GM12878 (cell line): ENCODE results near the gene TGFB1.

Experiments used
- ASH2L ChIP-seq: fragments of 300-600, 200-600 bp; sonication (generic); IDR thresholded peaks from 2 replicates; pipeline ENCODE4 v1.6.1; 2017; ENCODE audit warnings: low read depth, mild to moderate bottlenecking, borderline replicate concordance
- CBX3 ChIP-seq: fragments of 200-600 bp; sonication (generic); IDR thresholded peaks from 2 replicates; pipeline ENCODE4 v1.6.1; 2016; ENCODE audit warnings: low read depth, borderline replicate concordance
- CEBPB ChIP-seq, 2 experiments: fragments of 150-350 bp in 1 of 2; IDR thresholded peaks; 2 replicates each; pipeline ENCODE4 v1.6.1; 2012 to 2014; ENCODE audit warnings: low read depth in 2 of 2, low read length in 2 of 2, borderline replicate concordance in 1 of 2, inconsistent platforms in 1 of 2
- ESRRA ChIP-seq: IDR thresholded peaks from 2 replicates; pipeline ENCODE4 v1.6.1; 2012; ENCODE audit warnings: mild to moderate bottlenecking, low read length, improper control_type of control experiment
- HCFC1 ChIP-seq: fragments of 150-350 bp; IDR thresholded peaks from 2 replicates; pipeline ENCODE4 v1.6.1; 2014; ENCODE audit warnings: low read length
- HDAC6 ChIP-seq: fragments of 200-600 bp; sonication (generic); IDR thresholded peaks from one replicate; pipeline ENCODE4 v1.8.0; 2017; ENCODE audit warnings: antibody characterized with exemption; ENCODE audit not compliant: unreplicated experiment
- NRF1 ChIP-seq: conservative IDR thresholded peaks from 2 replicates; pipeline ENCODE4 v1.6.1; 2011; ENCODE audit warnings: mild to moderate bottlenecking, low read depth, low read length, improper control_type of control experiment
- POLR2A ChIP-seq: IDR thresholded peaks from 2 replicates; pipeline ENCODE4 v1.6.1; 2011; ENCODE audit warnings: low read depth, mild to moderate bottlenecking, low read length
- TAF1 ChIP-seq: IDR thresholded peaks from 2 replicates; pipeline ENCODE4 v1.6.1; 2011; ENCODE audit warnings: mild to moderate bottlenecking, low read depth, low read length, borderline replicate concordance
- TCF12 ChIP-seq: IDR thresholded peaks from 2 replicates; pipeline ENCODE4 v1.6.1; 2011; ENCODE audit warnings: low read depth, mild to moderate bottlenecking, low read length
- ZNF24 ChIP-seq: fragments of 450-650 bp; IDR thresholded peaks from 2 replicates; pipeline ENCODE4 v1.6.1; 2017; ENCODE audit warnings: antibody characterized with exemption, mild to moderate bottlenecking
- TF ChIP-seq, protein P1 (sequence below), 3 experiments: IDR thresholded peaks in 2 of 3; conservative IDR thresholded peaks in 1 of 3; 2 replicates each; pipeline ENCODE4 v1.5.1; 2011; ENCODE audit warnings: low read depth in 3 of 3, low read length in 3 of 3, mild to moderate bottlenecking in 3 of 3, control low read depth in 2 of 3, moderate library complexity in 2 of 3, inconsistent platforms in 1 of 3, mixed read lengths in 1 of 3; ENCODE audit not compliant: control insufficient read depth in 2 of 3, insufficient read depth in 1 of 3; ENCODE audit errors: extremely low read depth in 1 of 3
- TF ChIP-seq, protein P2 (sequence below): IDR thresholded peaks from 2 replicates; pipeline ENCODE4 v1.6.1; 2012; ENCODE audit warnings: low read depth, low read length, improper control_type of control experiment

DNA sequence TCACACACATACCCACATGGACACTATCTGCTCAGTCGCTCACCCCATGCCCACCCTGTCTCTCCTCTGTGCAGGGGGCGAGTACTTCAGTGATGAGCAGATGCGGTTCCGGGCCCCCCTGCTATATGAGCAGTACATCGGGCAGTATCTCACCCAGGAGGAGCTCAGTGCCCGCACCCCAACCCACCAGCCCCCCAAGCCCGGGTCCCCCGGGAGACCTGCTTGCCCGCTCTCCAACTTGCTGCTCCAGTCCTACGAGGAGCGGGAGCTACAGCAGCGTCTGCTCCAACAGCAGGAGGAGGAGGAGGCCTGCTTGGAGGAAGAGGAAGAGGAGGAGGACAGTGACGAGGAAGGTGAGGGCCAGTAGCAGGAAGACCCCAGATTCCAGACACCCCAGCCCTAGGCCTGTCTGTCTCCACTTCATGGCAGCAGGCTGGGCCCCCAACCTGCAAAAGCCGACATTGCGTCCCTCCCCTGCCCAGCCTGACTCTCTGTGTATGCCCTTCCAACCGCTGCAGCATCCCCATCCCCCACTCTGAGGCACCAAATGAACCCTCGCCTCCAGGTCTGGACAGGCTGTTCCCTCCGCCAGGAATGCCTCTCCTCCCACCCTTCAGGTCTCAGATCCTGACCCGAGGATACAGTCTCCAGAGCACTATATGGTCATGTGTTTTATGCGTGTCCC lies 34.1 kb downstream of the TGFB1 start:
- TF ChIP-seq TAF1, result no peak
- TF ChIP-seq TCF12, result no peak
- no peak for TF ChIP-seq CBX3
- no peak for TF ChIP-seq ZNF24
- TF ChIP-seq, protein P1, sequence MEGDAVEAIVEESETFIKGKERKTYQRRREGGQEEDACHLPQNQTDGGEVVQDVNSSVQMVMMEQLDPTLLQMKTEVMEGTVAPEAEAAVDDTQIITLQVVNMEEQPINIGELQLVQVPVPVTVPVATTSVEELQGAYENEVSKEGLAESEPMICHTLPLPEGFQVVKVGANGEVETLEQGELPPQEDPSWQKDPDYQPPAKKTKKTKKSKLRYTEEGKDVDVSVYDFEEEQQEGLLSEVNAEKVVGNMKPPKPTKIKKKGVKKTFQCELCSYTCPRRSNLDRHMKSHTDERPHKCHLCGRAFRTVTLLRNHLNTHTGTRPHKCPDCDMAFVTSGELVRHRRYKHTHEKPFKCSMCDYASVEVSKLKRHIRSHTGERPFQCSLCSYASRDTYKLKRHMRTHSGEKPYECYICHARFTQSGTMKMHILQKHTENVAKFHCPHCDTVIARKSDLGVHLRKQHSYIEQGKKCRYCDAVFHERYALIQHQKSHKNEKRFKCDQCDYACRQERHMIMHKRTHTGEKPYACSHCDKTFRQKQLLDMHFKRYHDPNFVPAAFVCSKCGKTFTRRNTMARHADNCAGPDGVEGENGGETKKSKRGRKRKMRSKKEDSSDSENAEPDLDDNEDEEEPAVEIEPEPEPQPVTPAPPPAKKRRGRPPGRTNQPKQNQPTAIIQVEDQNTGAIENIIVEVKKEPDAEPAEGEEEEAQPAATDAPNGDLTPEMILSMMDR (IDR thresholded peaks at IDR 0.05 in 2 of 3, conservative IDR thresholded peaks at IDR 0.05 in 1 of 3; ENCODE audit: control insufficient read depth in 2 of 3, extremely low read depth in 1 of 3, insufficient read depth in 1 of 3, low read depth in 3 of 3, low read length in 3 of 3), result no peak
- TF ChIP-seq, protein P2, sequence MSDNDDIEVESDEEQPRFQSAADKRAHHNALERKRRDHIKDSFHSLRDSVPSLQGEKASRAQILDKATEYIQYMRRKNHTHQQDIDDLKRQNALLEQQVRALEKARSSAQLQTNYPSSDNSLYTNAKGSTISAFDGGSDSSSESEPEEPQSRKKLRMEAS, result no peak
- TF ChIP-seq CEBPB (IDR thresholded peaks at IDR 0.05; ENCODE audit: borderline replicate concordance in 1 of 2, low read depth in 2 of 2, low read length in 2 of 2), result no peak
- TF ChIP-seq ESRRA, result no peak
- TF ChIP-seq HCFC1, result no peak
- TF ChIP-seq POLR2A, result no peak
- TF ChIP-seq HDAC6, result no peak
- no peak for TF ChIP-seq NRF1
- no peak for TF ChIP-seq ASH2L
